Large intestine (tissue), 3 donors: ENCODE measurements around the gene GRIK3. TPM values are rescaled to one million over a fixed set of nuclear protein-coding genes. Genes with fewer than 3 reads are reported as not detected.
"Not testable (repeated sequence)": the region's sequence is repeated elsewhere in the genome, so short reads cannot be mapped to it uniquely, and the experiment has no call there.

Experiments used
- DNase-seq, 2 donors: peaks; one replicate each; pipeline versions ENCODE4 v3.0.0 to v3.0.0-alpha.2; 2013
- H3K27ac ChIP-seq: one replicate; pipeline ENCODE4 v1.5.1; 2013; ENCODE audit warnings: low read length
- H3K27me3 ChIP-seq: 2 replicates; pipeline ENCODE4 v1.6.1; 2013; ENCODE audit warnings: low read length; ENCODE audit not compliant: control insufficient read depth, insufficient read depth
- H3K36me3 ChIP-seq: 2 replicates; pipeline ENCODE4 v1.6.1; 2013; ENCODE audit warnings: low read length; ENCODE audit not compliant: control insufficient read depth, insufficient read depth
- H3K4me1 ChIP-seq: one replicate; pipeline ENCODE4 v1.6.1; 2013; ENCODE audit warnings: low read length; ENCODE audit not compliant: control insufficient read depth, insufficient read depth
- H3K4me3 ChIP-seq: one replicate; pipeline ENCODE4 v1.5.1; 2013; ENCODE audit warnings: low read length
- H3K9me3 ChIP-seq: one replicate; pipeline ENCODE4 v1.6.1; 2013; ENCODE audit warnings: mild to moderate bottlenecking, low read depth, low read length, moderate library complexity; ENCODE audit not compliant: control insufficient read depth
- WGBS: methylation state at CpG from one replicate; pipeline ENCODE4 v1.1.5; 2013; ENCODE audit warnings: low lambda C conversion rate; ENCODE audit not compliant: insufficient coverage; 5-methylcytosine and 5-hydroxymethylcytosine counted together
- polyA plus RNA-seq: library from polyadenylated mRNA; unstranded; fragments of 120-200 nt; gene quantifications from one replicate; pipeline ENCODE4 v1.2.1, GENCODE V29; 2013

GRIK3 gene
- polyA plus RNA-seq, 1 donor = 4.5 TPM

- H3K27ac ChIP-seq = no peak overlapping the region
- no CpG with 5 or more reads among the region's 7 CpGs for WGBS
These were observed 109.1 kb downstream of the GRIK3 start for GRCh38 chr1:36925251-36925650.

GRCh38 chr1:36924282-36924811, 110.0 kb downstream of the GRIK3 start:
- H3K9me3 ChIP-seq = no peaks in the 10 kb centered on the region
- no peaks in the 10 kb centered on the region for H3K27me3 ChIP-seq
- H3K4me1 ChIP-seq = no peaks in the 10 kb centered on the region
- H3K4me3 ChIP-seq = no peak overlapping the region
- WGBS = no CpG with 5 or more reads among the region's 14 CpGs
- H3K36me3 ChIP-seq = no peaks in the 10 kb centered on the region
- DNase-seq = peak; percentile 5 to 11
- no peak overlapping the region for H3K27ac ChIP-seq

More at GRCh38 chr1:36925251-36925650, 109.1 kb downstream of the GRIK3 start:
- Histone ChIP-seq H3K27me3 (no peaks in the 10 kb centered on the region), H3K4me1 (no peaks in the 10 kb centered on the region), H3K4me3 (no peak overlapping the region), H3K9me3 (no peaks in the 10 kb centered on the region), H3K36me3 (no peaks in the 10 kb centered on the region)
- no peak for DNase-seq

- no peak for DNase-seq
- Histone ChIP-seq H3K9me3 (no peaks in the 10 kb centered on the region), H3K36me3 (no peaks in the 10 kb centered on the region), H3K27me3 (no peaks in the 10 kb centered on the region), H3K27ac (no peak overlapping the region), H3K4me1 (no peaks in the 10 kb centered on the region), H3K4me3 (no peak overlapping the region)
- WGBS = no CpG with 5 or more reads among the region's 11 CpGs
These were observed 111.5 kb downstream of the GRIK3 start for GRCh38 chr1:36922593-36923426.

DNA sequence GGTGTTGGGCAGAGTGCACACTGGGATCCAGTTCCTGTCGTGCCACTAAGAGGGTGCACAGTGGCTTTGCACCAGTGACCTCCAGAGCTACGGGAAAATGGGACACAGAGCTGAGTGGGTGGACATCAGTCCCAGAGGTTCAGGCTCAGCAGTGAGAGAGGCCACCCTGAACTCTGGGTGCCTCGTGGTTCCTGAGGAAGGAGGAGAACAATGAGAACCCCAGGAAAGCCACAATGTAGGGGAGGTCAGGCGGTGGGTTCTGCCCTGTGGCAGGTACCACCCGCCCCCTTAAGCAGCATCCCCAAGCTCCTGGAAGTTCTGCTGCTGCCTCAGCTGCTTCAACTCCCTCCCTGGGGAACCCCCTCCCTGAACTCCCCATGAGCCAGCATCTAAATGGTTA, 112.2 kb downstream of the GRIK3 start:
- WGBS = no CpG with 5 or more reads among the region's 5 CpGs
- no peaks in the 10 kb centered on the region for H3K9me3 ChIP-seq
- no peaks in the 10 kb centered on the region for H3K36me3 ChIP-seq
- DNase-seq = no peak
- H3K4me1 ChIP-seq = no peaks in the 10 kb centered on the region
- H3K27me3 ChIP-seq = no peaks in the 10 kb centered on the region
- no peak overlapping the region for H3K27ac ChIP-seq
- H3K4me3 ChIP-seq = no peak overlapping the region

- H3K36me3 ChIP-seq = no peaks in the 10 kb centered on the region
- H3K4me3 ChIP-seq = no peak overlapping the region
- no peaks in the 10 kb centered on the region for H3K4me1 ChIP-seq
- no peak overlapping the region for H3K27ac ChIP-seq
- H3K27me3 ChIP-seq = no peaks in the 10 kb centered on the region
- no peaks in the 10 kb centered on the region for H3K9me3 ChIP-seq
- no CpG with 5 or more reads among the region's 6 CpGs for WGBS
- DNase-seq = no peak
These were observed 113.4 kb downstream of the GRIK3 start for GRCh38 chr1:36920801-36921405.

GRCh38 chr1:36920371-36920770, 113.9 kb downstream of the GRIK3 start:
- H3K4me3 ChIP-seq = no peak overlapping the region
- no peak for DNase-seq
- no peaks in the 10 kb centered on the region for H3K27me3 ChIP-seq
- no peaks in the 10 kb centered on the region for H3K4me1 ChIP-seq
- H3K27ac ChIP-seq = no peak overlapping the region
- no peaks in the 10 kb centered on the region for H3K9me3 ChIP-seq
- no peaks in the 10 kb centered on the region for H3K36me3 ChIP-seq
- WGBS = no CpG with 5 or more reads among the region's 3 CpGs

GRCh38 chr1:36919491-36920145, 114.7 kb downstream of the GRIK3 start:
- DNase-seq = no peak
- Histone ChIP-seq H3K27ac (no peak overlapping the region), H3K27me3 (no peaks in the 10 kb centered on the region), H3K9me3 (no peaks in the 10 kb centered on the region), H3K4me3 (no peak overlapping the region), H3K4me1 (no peaks in the 10 kb centered on the region), H3K36me3 (no peaks in the 10 kb centered on the region)
- WGBS = no CpG with 5 or more reads among the region's 9 CpGs

- no CpG with 5 or more reads among the region's 4 CpGs for WGBS
- Histone ChIP-seq H3K4me1 (no peaks in the 10 kb centered on the region), H3K27me3 (no peaks in the 10 kb centered on the region), H3K27ac (no peak overlapping the region), H3K9me3 (no peaks in the 10 kb centered on the region), H3K36me3 (no peaks in the 10 kb centered on the region), H3K4me3 (no peak overlapping the region)
- no peak for DNase-seq
These were observed 115.7 kb downstream of the GRIK3 start for GRCh38 chr1:36918604-36919003.

DNA sequence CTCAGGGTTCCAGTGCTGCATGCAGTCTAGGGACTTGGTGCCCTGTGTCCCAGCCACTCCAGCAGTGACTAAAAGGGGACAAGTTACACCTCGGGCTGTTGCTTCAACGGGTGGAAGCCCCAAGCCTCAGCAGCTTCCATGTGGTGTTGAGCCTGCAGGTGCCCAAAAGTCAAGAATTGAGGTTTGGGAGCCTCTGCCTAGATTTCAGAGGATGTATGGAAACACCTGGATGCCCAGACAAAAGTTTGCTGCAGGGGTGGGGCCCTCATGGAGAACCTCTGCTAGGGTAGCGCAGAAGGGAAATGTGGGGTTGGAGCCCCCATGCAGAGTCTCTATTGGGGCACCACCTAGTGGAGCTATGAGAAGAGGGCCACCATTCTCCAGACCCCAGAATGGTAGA, 117.8 kb downstream of the GRIK3 start:
- DNase-seq, H3K36me3 ChIP-seq, H3K27me3 ChIP-seq, H3K4me1 ChIP-seq, H3K4me3 ChIP-seq, H3K27ac ChIP-seq, H3K9me3 ChIP-seq: not testable (repeated sequence)
- no CpG with 5 or more reads among the region's 3 CpGs for WGBS

GRCh38 chr1:36913484-36914060, 120.7 kb downstream of the GRIK3 start:
- Histone ChIP-seq H3K27me3 (no peaks in the 10 kb centered on the region), H3K9me3 (no peaks in the 10 kb centered on the region), H3K4me3 (no peak overlapping the region), H3K27ac (no peak overlapping the region), H3K4me1 (no peaks in the 10 kb centered on the region), H3K36me3 (no peaks in the 10 kb centered on the region)
- WGBS = no CpG with 5 or more reads among the region's 4 CpGs
- DNase-seq = no peak
